GM18517 (cell line): ENCODE data around the gene ZNF436.
A peak's percentile ranks its signal among the peaks of the same experiment; 100 is the strongest.
"Not testable (repeated sequence)": the region's sequence is repeated elsewhere in the genome, so short reads cannot be mapped to it uniquely, and the experiment has no call there.

Experiments used
- ATAC-seq: cut with Tn5 transposase; IDR thresholded peaks from one replicate; pipeline ENCODE4 v1.9.1; 2021; ENCODE audit warnings: mild to moderate bottlenecking, moderate library complexity; ENCODE audit not compliant: unreplicated experiment

ZNF436 gene

GRCh38 chr1:23393706-23394105, 24.1 kb upstream of the ZNF436 start:
- no peak for ATAC-seq

GRCh38 chr1:23392125-23392855, 22.7 kb upstream of the ZNF436 start:
- ATAC-seq: no peak

GRCh38 chr1:23389837-23390321, 20.2 kb upstream of the ZNF436 start:
- ATAC-seq: no peak

- no peak for ATAC-seq
Observed at GRCh38 chr1:23387494-23387893, 17.9 kb upstream of the ZNF436 start.

GRCh38 chr1:23385119-23385621, 15.5 kb upstream of the ZNF436 start:
- no peak for ATAC-seq

- ATAC-seq: no peak
Observed at GRCh38 chr1:23384312-23385058, 14.8 kb upstream of the ZNF436 start.

- ATAC-seq: no peak
Observed at GRCh38 chr1:23383577-23384311, 14.1 kb upstream of the ZNF436 start.

- no peak for ATAC-seq
Observed at GRCh38 chr1:23381233-23381885, 11.7 kb upstream of the ZNF436 start.

- no peak for ATAC-seq
Observed at GRCh38 chr1:23380719-23381118, 11.1 kb upstream of the ZNF436 start.

GRCh38 chr1:23380236-23380635, 10.6 kb upstream of the ZNF436 start:
- not testable (repeated sequence) for ATAC-seq

- no peak for ATAC-seq
Observed at GRCh38 chr1:23376890-23377811, 7.5 kb upstream of the ZNF436 start.

- ATAC-seq: not testable (repeated sequence)
Observed at GRCh38 chr1:23374079-23374735, 4.6 kb upstream of the ZNF436 start.

GRCh38 chr1:23371987-23372880, 2.6 kb upstream of the ZNF436 start:
- ATAC-seq: no peak

- no peak for ATAC-seq
Observed at GRCh38 chr1:23370709-23371584, 1.3 kb upstream of the ZNF436 start.

- ATAC-seq: no peak
Observed at GRCh38 chr1:23370330-23370708, 683 bp upstream of the ZNF436 start.

GRCh38 chr1:23368562-23369334, 888 bp downstream of the ZNF436 start:
- ATAC-seq: peak; percentile 66
